ENCODE measurements around the gene SLC30A3.

Gene SLC30A3

GRCh38 chr2:27249159-27249890 is 13.5 kb downstream of the SLC30A3 start:
- DNase-seq (ENCODE audit: insufficient read length, low spot score) (no peak), FAIRE-seq (no peak)
- TF ChIP-seq, protein P1, sequence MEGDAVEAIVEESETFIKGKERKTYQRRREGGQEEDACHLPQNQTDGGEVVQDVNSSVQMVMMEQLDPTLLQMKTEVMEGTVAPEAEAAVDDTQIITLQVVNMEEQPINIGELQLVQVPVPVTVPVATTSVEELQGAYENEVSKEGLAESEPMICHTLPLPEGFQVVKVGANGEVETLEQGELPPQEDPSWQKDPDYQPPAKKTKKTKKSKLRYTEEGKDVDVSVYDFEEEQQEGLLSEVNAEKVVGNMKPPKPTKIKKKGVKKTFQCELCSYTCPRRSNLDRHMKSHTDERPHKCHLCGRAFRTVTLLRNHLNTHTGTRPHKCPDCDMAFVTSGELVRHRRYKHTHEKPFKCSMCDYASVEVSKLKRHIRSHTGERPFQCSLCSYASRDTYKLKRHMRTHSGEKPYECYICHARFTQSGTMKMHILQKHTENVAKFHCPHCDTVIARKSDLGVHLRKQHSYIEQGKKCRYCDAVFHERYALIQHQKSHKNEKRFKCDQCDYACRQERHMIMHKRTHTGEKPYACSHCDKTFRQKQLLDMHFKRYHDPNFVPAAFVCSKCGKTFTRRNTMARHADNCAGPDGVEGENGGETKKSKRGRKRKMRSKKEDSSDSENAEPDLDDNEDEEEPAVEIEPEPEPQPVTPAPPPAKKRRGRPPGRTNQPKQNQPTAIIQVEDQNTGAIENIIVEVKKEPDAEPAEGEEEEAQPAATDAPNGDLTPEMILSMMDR (IDR thresholded peaks at IDR 0.05; ENCODE audit: insufficient read depth, missing control alignments): no peak

DNA sequence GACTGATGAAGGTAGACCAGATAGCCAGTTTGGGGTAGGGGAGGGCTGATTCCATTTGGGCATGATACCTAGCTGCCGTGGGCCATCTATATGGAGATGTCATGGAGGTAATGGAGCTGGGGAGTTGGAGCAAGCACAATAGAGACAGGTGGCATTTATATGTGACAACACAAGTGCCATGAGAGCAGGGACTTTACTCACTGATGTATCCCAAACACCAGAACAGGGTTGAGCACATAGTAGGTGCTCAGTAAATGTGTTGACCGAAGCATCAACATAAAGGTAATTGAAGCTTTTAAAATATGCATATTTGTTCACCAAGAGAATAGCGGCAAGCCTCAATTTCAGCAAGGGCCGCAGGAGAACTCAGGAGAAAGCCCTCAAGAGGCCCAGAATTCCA is 15.0 kb downstream of the SLC30A3 start:
- TF ChIP-seq, protein P1 (IDR thresholded peaks at IDR 0.05; ENCODE audit: insufficient read depth, missing control alignments): no peak
- no peak for DNase-seq (ENCODE audit: insufficient read length, low spot score)
- FAIRE-seq: no peak

GRCh38 chr2:27245626-27246025 is 17.2 kb downstream of the SLC30A3 start:
- TF ChIP-seq, protein P1 (IDR thresholded peaks at IDR 0.05; ENCODE audit: insufficient read depth, missing control alignments): no peak
- DNase-seq (ENCODE audit: insufficient read length, low spot score) (no peak), FAIRE-seq (no peak)

- no peak for DNase-seq (ENCODE audit: insufficient read length, low spot score)
- no peak for FAIRE-seq
- TF ChIP-seq, protein P1 (IDR thresholded peaks at IDR 0.05; ENCODE audit: insufficient read depth, missing control alignments): no peak
Observed at GRCh38 chr2:27245116-27245515, 17.7 kb downstream of the SLC30A3 start.

GRCh38 chr2:27243391-27244130 is 19.3 kb downstream of the SLC30A3 start:
- DNase-seq (ENCODE audit: insufficient read length, low spot score) (no peak), FAIRE-seq (no peak)
- TF ChIP-seq, protein P1 (IDR thresholded peaks at IDR 0.05; ENCODE audit: insufficient read depth, missing control alignments): no peak

DNA sequence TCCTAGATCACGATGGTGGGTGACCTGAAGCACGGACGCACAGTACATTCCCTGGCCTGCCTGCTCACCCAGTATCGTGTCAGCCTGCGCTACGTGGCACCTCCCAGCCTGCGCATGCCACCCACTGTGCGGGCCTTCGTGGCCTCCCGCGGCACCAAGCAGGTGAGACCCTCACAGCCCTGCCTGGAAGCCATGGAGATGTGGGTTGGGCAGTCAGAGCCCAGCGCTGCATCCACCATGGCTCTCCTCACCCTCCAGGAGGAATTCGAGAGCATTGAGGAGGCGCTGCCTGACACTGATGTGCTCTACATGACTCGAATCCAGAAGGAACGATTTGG is 20.3 kb downstream of the SLC30A3 start:
- no peak for FAIRE-seq
- TF ChIP-seq, protein P1 (IDR thresholded peaks at IDR 0.05; ENCODE audit: insufficient read depth, missing control alignments): no peak

More for the DNA sequence above, 20.3 kb downstream of the SLC30A3 start:
- DNase-seq (ENCODE audit: insufficient read length, low spot score): no peak
